Endodermal cell (in vitro differentiated cells): ENCODE results near the gene RAD51D. TPM values are rescaled to one million over a fixed set of nuclear protein-coding genes. Genes with fewer than 3 reads are reported as not detected.
"Not testable (repeated sequence)": the region's sequence is repeated elsewhere in the genome, so short reads cannot be mapped to it uniquely, and the experiment has no call there.

Source experiments
- DNase-seq: peaks from one replicate; pipeline ENCODE4 v3.0.0-alpha.2; 2017
- H3K27ac ChIP-seq: 2 replicates; pipeline ENCODE4 v1.5.1; 2013; ENCODE audit warnings: mild to moderate bottlenecking, low read depth, low read length, moderate library complexity
- H3K27me3 ChIP-seq: 2 replicates; pipeline ENCODE4 v1.6.1; 2013; ENCODE audit warnings: mild to moderate bottlenecking, low read length, moderate library complexity; ENCODE audit not compliant: insufficient read depth, control insufficient read depth, poor library complexity, severe bottlenecking
- H3K36me3 ChIP-seq: 2 replicates; pipeline ENCODE4 v1.7.0; 2013; ENCODE audit warnings: mild to moderate bottlenecking, low read length, moderate library complexity; ENCODE audit not compliant: control insufficient read depth, insufficient read depth
- H3K4me1 ChIP-seq: one replicate; pipeline ENCODE4 v1.7.0; 2013; ENCODE audit warnings: low read length; ENCODE audit not compliant: control insufficient read depth, insufficient read depth
- H3K4me3 ChIP-seq: 2 replicates; pipeline ENCODE4 v1.5.1; 2013; ENCODE audit warnings: mild to moderate bottlenecking, low read length, moderate library complexity
- H3K9ac ChIP-seq: 2 replicates; pipeline ENCODE4 v1.6.1; 2013; ENCODE audit warnings: mild to moderate bottlenecking, low read length, moderate library complexity; ENCODE audit not compliant: poor library complexity, severe bottlenecking; ENCODE audit errors: extremely low read depth
- H3K9me3 ChIP-seq: 2 replicates; pipeline ENCODE4 v1.6.1; 2013; ENCODE audit warnings: mild to moderate bottlenecking, low read length, moderate library complexity; ENCODE audit not compliant: control insufficient read depth
- H3K27ac Mint-ChIP-seq: 2 replicates; pipeline ENCODE4 v1.8.0; 2020; ENCODE audit warnings: mixed read lengths
- H3K27me3 Mint-ChIP-seq: 2 replicates; pipeline ENCODE4 v1.8.0; 2021; ENCODE audit warnings: mild to moderate bottlenecking, mixed read lengths; ENCODE audit not compliant: insufficient read depth
- H3K36me3 Mint-ChIP-seq: 2 replicates; pipeline ENCODE4 v1.8.0; 2020; ENCODE audit warnings: low read depth, mixed read lengths
- H3K4me1 Mint-ChIP-seq: 2 replicates; pipeline ENCODE4 v1.8.0; 2020; ENCODE audit warnings: mixed read lengths
- H3K4me3 Mint-ChIP-seq: 2 replicates; pipeline ENCODE4 v1.8.0; 2020; ENCODE audit warnings: mild to moderate bottlenecking, moderate library complexity, mixed read lengths
- H3K9me3 Mint-ChIP-seq: 2 replicates; pipeline ENCODE4 v1.8.0; 2020; ENCODE audit warnings: mild to moderate bottlenecking, mixed read lengths
- WGBS, 2 experiments: methylation state at CpG; one replicate each; pipeline versions ENCODE4 v1.1.5 to v1.1.7; 2013; ENCODE audit warnings: missing lambda C conversion rate in 2 of 2, mixed read lengths in 1 of 2; ENCODE audit not compliant: insufficient coverage in 1 of 2, insufficient read length in 1 of 2; 5-methylcytosine and 5-hydroxymethylcytosine counted together
- total RNA-seq, 2 donors: library from RNA; stranded (reverse); fragmentation: NEBNext Ultra II Directional in 1 of 2; extraction: Animal tissue kit (Norgen Biotek cat#: 25700) in 1 of 2; gene quantifications; 2 replicates in 1 of 2; 3 replicates in 1 of 2; pipeline ENCODE4 v1.2.1, GENCODE V29; 2021
- TF ChIP-seq, protein P1 (sequence below): fragments of 200-600 bp; sonication (generic); conservative IDR thresholded peaks from 2 replicates; pipeline ENCODE4 v1.5.0; 2021; ENCODE audit warnings: antibody characterized with exemption, mild to moderate bottlenecking

RAD51D gene
- total RNA-seq, 2 donors from 2014 or later: 24.8 to 26.0 TPM

- 88 to 94% methylated on average over 11 to 12 of the region's 12 CpGs for WGBS, 2 experiments
These were observed 2.8 kb downstream of the RAD51D start for GRCh38 chr17:35116845-35117244.

GRCh38 chr17:35110791-35111190 is 8.9 kb downstream of the RAD51D start:
- not testable (repeated sequence) for H3K27me3 Mint-ChIP-seq, H3K27ac Mint-ChIP-seq, H3K4me1 Mint-ChIP-seq, H3K4me3 Mint-ChIP-seq, H3K27ac ChIP-seq, H3K9me3 Mint-ChIP-seq, H3K4me1 ChIP-seq, H3K4me3 ChIP-seq, H3K27me3 ChIP-seq, DNase-seq, H3K9ac ChIP-seq, H3K9me3 ChIP-seq
- peaks cover 18% of the 10 kb centered on the region for H3K36me3 ChIP-seq
- H3K36me3 Mint-ChIP-seq: peaks cover 41% of the 10 kb centered on the region
- WGBS, 2 experiments: 89 to 97% methylated on average over 9 to 17 of the region's 17 CpGs

More at GRCh38 chr17:35116845-35117244, 2.8 kb downstream of the RAD51D start:
- peaks cover 17% of the 10 kb centered on the region for H3K4me1 Mint-ChIP-seq
- peak; percentile 77 for DNase-seq
- no peak overlapping the region for H3K4me3 Mint-ChIP-seq
- H3K36me3 Mint-ChIP-seq: peaks cover 27% of the 10 kb centered on the region
- H3K4me1 ChIP-seq: no peaks in the 10 kb centered on the region
- H3K4me3 ChIP-seq: no peak overlapping the region
- TF ChIP-seq, protein P1, sequence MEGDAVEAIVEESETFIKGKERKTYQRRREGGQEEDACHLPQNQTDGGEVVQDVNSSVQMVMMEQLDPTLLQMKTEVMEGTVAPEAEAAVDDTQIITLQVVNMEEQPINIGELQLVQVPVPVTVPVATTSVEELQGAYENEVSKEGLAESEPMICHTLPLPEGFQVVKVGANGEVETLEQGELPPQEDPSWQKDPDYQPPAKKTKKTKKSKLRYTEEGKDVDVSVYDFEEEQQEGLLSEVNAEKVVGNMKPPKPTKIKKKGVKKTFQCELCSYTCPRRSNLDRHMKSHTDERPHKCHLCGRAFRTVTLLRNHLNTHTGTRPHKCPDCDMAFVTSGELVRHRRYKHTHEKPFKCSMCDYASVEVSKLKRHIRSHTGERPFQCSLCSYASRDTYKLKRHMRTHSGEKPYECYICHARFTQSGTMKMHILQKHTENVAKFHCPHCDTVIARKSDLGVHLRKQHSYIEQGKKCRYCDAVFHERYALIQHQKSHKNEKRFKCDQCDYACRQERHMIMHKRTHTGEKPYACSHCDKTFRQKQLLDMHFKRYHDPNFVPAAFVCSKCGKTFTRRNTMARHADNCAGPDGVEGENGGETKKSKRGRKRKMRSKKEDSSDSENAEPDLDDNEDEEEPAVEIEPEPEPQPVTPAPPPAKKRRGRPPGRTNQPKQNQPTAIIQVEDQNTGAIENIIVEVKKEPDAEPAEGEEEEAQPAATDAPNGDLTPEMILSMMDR: peak; percentile 36
- H3K9me3 Mint-ChIP-seq: no peaks in the 10 kb centered on the region
- H3K27ac Mint-ChIP-seq: peak overlapping the region; percentile 83
- H3K9me3 ChIP-seq: no peaks in the 10 kb centered on the region
- H3K27me3 Mint-ChIP-seq: peaks cover 18% of the 10 kb centered on the region
- H3K27ac ChIP-seq: no peak overlapping the region
- peaks cover 9% of the 10 kb centered on the region for H3K36me3 ChIP-seq
- H3K9ac ChIP-seq: no peak overlapping the region
- peaks cover 14% of the 10 kb centered on the region for H3K27me3 ChIP-seq

- H3K27me3 Mint-ChIP-seq: no peaks in the 10 kb centered on the region
- H3K36me3 Mint-ChIP-seq: peaks cover 61% of the 10 kb centered on the region
- TF ChIP-seq, protein P1: no peak
- no peak overlapping the region for H3K4me3 Mint-ChIP-seq
- no peaks in the 10 kb centered on the region for H3K27me3 ChIP-seq
- peaks cover 58% of the 10 kb centered on the region for H3K36me3 ChIP-seq
- no peak for DNase-seq
- no peak overlapping the region for H3K27ac ChIP-seq
- no peaks in the 10 kb centered on the region for H3K9me3 ChIP-seq
- no peaks in the 10 kb centered on the region for H3K4me1 Mint-ChIP-seq
- no peak overlapping the region for H3K27ac Mint-ChIP-seq
- WGBS, 2 experiments: 92 to 100% methylated on average over 3 to 5 of the region's 5 CpGs
- H3K4me3 ChIP-seq: no peak overlapping the region
- no peaks in the 10 kb centered on the region for H3K4me1 ChIP-seq
- H3K9me3 Mint-ChIP-seq: no peaks in the 10 kb centered on the region
- H3K9ac ChIP-seq: no peak overlapping the region
These were observed 14.7 kb downstream of the RAD51D start for GRCh38 chr17:35104844-35105450.

GRCh38 chr17:35103271-35103670 is 16.4 kb downstream of the RAD51D start:
- Histone ChIP-seq H3K27me3 (no peaks in the 10 kb centered on the region), H3K9ac (no peak overlapping the region), H3K4me3 (no peak overlapping the region), H3K4me1 (no peaks in the 10 kb centered on the region), H3K36me3 (peaks cover 74% of the 10 kb centered on the region), H3K27ac (no peak overlapping the region), H3K9me3 (no peaks in the 10 kb centered on the region)
- Mint-ChIP-seq H3K9me3 (no peaks in the 10 kb centered on the region), H3K27me3 (no peaks in the 10 kb centered on the region), H3K4me3 (no peak overlapping the region), H3K27ac (no peak overlapping the region), H3K4me1 (no peaks in the 10 kb centered on the region), H3K36me3 (peaks cover 65% of the 10 kb centered on the region)
- WGBS, 2 experiments: 90 to 97% methylated on average over 2 to 5 of the region's 5 CpGs
- DNase-seq: no peak
- TF ChIP-seq, protein P1: no peak
